Gastrocnemius medialis (tissue), 4 donors: ENCODE data around the gene VPS35L.

ENCODE experiments used
- CTCF ChIP-seq, 5 experiments: fragments of 450-650 bp in 3 of 5; fragments of 200-600 bp in 2 of 5; sonication (generic) in 2 of 5; IDR thresholded peaks in 4 of 5; conservative IDR thresholded peaks in 1 of 5; 1 replicate in 4 of 5; 2 replicates in 1 of 5; pipeline ENCODE4 v1.5.1; 2016 to 2019; ENCODE audit warnings: antibody characterized with exemption in 5 of 5, mild to moderate bottlenecking in 3 of 5, moderate library complexity in 3 of 5
- POLR2A ChIP-seq, 2 donors: fragments of 450-650 bp; IDR thresholded peaks; one replicate each; pipeline ENCODE4 v1.6.1; 2017; ENCODE audit warnings: antibody characterized with exemption in 2 of 2, mild to moderate bottlenecking in 2 of 2, moderate library complexity in 2 of 2

- TF ChIP-seq CTCF (IDR thresholded peaks at IDR 0.05 in 4 of 5, conservative IDR thresholded peaks at IDR 0.05 in 1 of 5) (no peak), POLR2A (IDR thresholded peaks at IDR 0.05) (no peak)
Measured at GRCh38 chr16:19691161-19691711, 135.7 kb downstream of the VPS35L start.
